HEK293 (cell line): ENCODE measurements around the gene DEK.

Experiments
- CTCF ChIA-PET: fragments of 350-600 bp; formaldehyde crosslinking; extraction: SDS; loops from one replicate; lab custom pipeline; 2021; ENCODE audit warnings: antibody characterized with exemption; lab: Yijun Ruan, JAX
- POLR2A ChIA-PET: fragments of 300-600 bp; formaldehyde crosslinking; extraction: SDS; loops from one replicate; lab custom pipeline; 2020; ENCODE audit warnings: antibody characterized with exemption, inconsistent platforms; lab: Yijun Ruan, JAX
- H3K27ac ChIP-seq: fragments of 200-500 bp; sonication (Bioruptor generic); 2 replicates; pipeline ENCODE4 v1.5.1; 2014; ENCODE audit warnings: low read depth, low read length, control low read depth, inconsistent platforms; ENCODE audit errors: extremely low read depth
- H3K36me3 ChIP-seq, 2 experiments: fragments of 200-500 bp in 1 of 2; sonication (Bioruptor generic) in 1 of 2; 1 replicate in 1 of 2; 2 replicates in 1 of 2; pipeline ENCODE4 v1.5.1; 2014 to 2017; ENCODE audit warnings: inconsistent platforms in 2 of 2, low read length in 2 of 2; ENCODE audit not compliant: control insufficient read depth in 2 of 2, insufficient read depth in 1 of 2
- H3K4me1 ChIP-seq: fragments of 200-500 bp; sonication (Bioruptor generic); 2 replicates; pipeline ENCODE4 v1.5.1; 2014; ENCODE audit warnings: mild to moderate bottlenecking, low read length, inconsistent platforms; ENCODE audit not compliant: control insufficient read depth, insufficient read depth
- H3K4me3 ChIP-seq: 2 replicates; pipeline ENCODE4 v1.5.1; 2011; ENCODE audit warnings: low read depth, mild to moderate bottlenecking, control low read depth, low read length, moderate library complexity
- H3K9me3 ChIP-seq: fragments of 200-500 bp; sonication (Bioruptor generic); 2 replicates; pipeline ENCODE4 v1.5.1; 2014; ENCODE audit warnings: low read depth, low read length, inconsistent platforms; ENCODE audit not compliant: control insufficient read depth, insufficient read depth
- SP2 ChIP-seq: fragments of 450-650 bp; formaldehyde crosslinking; IDR thresholded peaks from 2 replicates; pipeline ENCODE4 v1.5.1; 2016; ENCODE audit warnings: missing biosample characterization, missing genetic modification characterization
- YY1 ChIP-seq: fragments of 450-650 bp; formaldehyde crosslinking; IDR thresholded peaks from 2 replicates; pipeline ENCODE4 v1.5.1; 2018; ENCODE audit warnings: missing biosample characterization, missing genetic modification characterization
- ZBTB21 ChIP-seq: fragments of 450-650 bp; formaldehyde crosslinking; IDR thresholded peaks from 2 replicates; pipeline ENCODE4 v1.5.1; 2017; ENCODE audit warnings: missing biosample characterization, missing genetic modification characterization
- ZFHX2 ChIP-seq: fragments of 450-650 bp; formaldehyde crosslinking; conservative IDR thresholded peaks from 2 replicates; pipeline ENCODE4 v1.5.1; 2016; ENCODE audit warnings: missing biosample characterization, missing genetic modification characterization
- ZNF521 ChIP-seq: fragments of 450-650 bp; formaldehyde crosslinking; IDR thresholded peaks from 2 replicates; pipeline ENCODE4 v1.5.1; 2017; ENCODE audit warnings: missing biosample characterization, mild to moderate bottlenecking, missing genetic modification characterization
- ZNF658 ChIP-seq: fragments of 450-650 bp; formaldehyde crosslinking; IDR thresholded peaks from 2 replicates; pipeline ENCODE4; 2016; ENCODE audit warnings: missing biosample characterization, missing genetic modification characterization
- ZNF664 ChIP-seq: fragments of 450-650 bp; formaldehyde crosslinking; IDR thresholded peaks from 2 replicates; pipeline ENCODE4 v1.5.1; 2016; ENCODE audit warnings: missing biosample characterization, missing genetic modification characterization
- ZNF776 ChIP-seq: fragments of 450-650 bp; formaldehyde crosslinking; IDR thresholded peaks from 2 replicates; pipeline ENCODE4 v1.5.0; 2017; ENCODE audit warnings: missing biosample characterization, missing genetic modification characterization, borderline replicate concordance
- ZSCAN16 ChIP-seq: fragments of 450-650 bp; formaldehyde crosslinking; IDR thresholded peaks from 2 replicates; pipeline ENCODE4 v1.5.1; 2016; ENCODE audit warnings: missing biosample characterization, missing genetic modification characterization
- ZSCAN23 ChIP-seq: fragments of 450-650 bp; formaldehyde crosslinking; IDR thresholded peaks from 2 replicates; pipeline ENCODE4 v1.5.1; 2016; ENCODE audit warnings: missing biosample characterization, missing genetic modification characterization
- TF ChIP-seq, protein P1 (sequence below): fragments of 450-650 bp; formaldehyde crosslinking; IDR thresholded peaks from 2 replicates; pipeline ENCODE4 v1.5.1; 2016; ENCODE audit warnings: missing biosample characterization, missing genetic modification characterization
- TF ChIP-seq, protein P2 (sequence below): fragments of 450-650 bp; formaldehyde crosslinking; IDR thresholded peaks from 2 replicates; pipeline ENCODE4 v1.5.1; 2017; ENCODE audit warnings: missing biosample characterization, missing genetic modification characterization
- TF ChIP-seq, protein P3 (sequence below): fragments of 450-650 bp; formaldehyde crosslinking; IDR thresholded peaks from 2 replicates; pipeline ENCODE4 v1.5.1; 2016; ENCODE audit warnings: missing biosample characterization, missing genetic modification characterization

Gene DEK

DNA sequence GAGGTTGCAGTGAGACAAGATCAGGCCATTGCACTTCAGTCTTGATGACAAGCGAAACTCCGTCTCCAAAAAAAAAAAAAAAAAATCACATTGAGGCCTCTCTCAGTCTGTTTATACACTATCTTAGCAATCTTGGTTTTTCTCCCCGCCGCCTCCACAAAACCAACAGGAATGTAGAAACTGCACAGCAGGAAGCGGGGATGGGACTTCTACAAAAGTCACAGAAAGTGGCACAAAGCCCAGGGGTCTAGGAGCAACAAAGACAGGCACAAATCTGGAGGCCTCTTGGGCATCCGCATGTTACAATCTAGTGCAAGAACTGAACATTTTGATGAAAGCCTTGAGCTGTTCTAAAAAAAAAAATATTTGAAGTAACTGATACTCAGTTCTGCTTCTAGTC, 60.5 kb downstream of the DEK start:
- CTCF ChIA-PET = interaction anchor here (0.6 kb wide), 2 partner anchors 210 to 1036 kb away, joined by 3 to 4 read pairs; no protein-coding TSS in a partner anchor
- peak; percentile 20; the same call in 1 of the 2 replicates for TF ChIP-seq ZFHX2 (tag by site-specific recombination)
- no peak for TF ChIP-seq ZSCAN23 (tag by site-specific recombination)
- Histone ChIP-seq H3K9me3 (no peaks in the 10 kb centered on the region), H3K27ac (no peak overlapping the region), H3K4me1 (no peaks in the 10 kb centered on the region), H3K4me3 (no peak overlapping the region), H3K36me3 (peaks cover 5 to 15% of the 10 kb centered on the region in 2 experiments; a peak in 2 of 3 replicates)
- POLR2A ChIA-PET = no interaction called here

DNA sequence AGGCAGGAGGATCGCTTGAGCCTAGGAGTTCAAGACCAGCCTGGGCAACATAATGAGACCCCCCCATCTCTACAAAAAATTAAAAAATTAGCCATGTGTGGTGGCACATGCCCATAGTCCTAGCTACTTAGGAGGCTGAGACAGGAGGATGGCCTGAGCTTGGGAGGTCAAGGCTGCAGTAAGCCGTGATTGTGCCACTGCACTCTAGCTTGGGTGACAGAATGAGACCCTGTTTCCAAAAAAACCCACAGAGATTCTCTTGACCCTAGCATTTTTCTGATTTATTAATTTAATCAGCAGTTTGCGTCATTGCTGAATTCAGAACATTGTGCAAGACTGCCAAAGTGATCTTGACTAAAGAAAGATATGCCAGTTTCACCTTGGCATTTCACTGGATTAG, 72.3 kb downstream of the DEK start:
- TF ChIP-seq ZNF521 (tag by site-specific recombination) (no peak), ZNF664 (peak; percentile 17; the same call in 1 of the 2 replicates)
- no peak overlapping the region for H3K4me3 ChIP-seq
- CTCF ChIA-PET = no interaction called here
- H3K36me3 ChIP-seq = peaks cover 0 to 11% of the 10 kb centered on the region in 2 experiments; a peak in 2 of 3 replicates
- H3K4me1 ChIP-seq = no peaks in the 10 kb centered on the region
- POLR2A ChIA-PET = no interaction called here
- no peaks in the 10 kb centered on the region for H3K9me3 ChIP-seq
- no peak overlapping the region for H3K27ac ChIP-seq

DNA sequence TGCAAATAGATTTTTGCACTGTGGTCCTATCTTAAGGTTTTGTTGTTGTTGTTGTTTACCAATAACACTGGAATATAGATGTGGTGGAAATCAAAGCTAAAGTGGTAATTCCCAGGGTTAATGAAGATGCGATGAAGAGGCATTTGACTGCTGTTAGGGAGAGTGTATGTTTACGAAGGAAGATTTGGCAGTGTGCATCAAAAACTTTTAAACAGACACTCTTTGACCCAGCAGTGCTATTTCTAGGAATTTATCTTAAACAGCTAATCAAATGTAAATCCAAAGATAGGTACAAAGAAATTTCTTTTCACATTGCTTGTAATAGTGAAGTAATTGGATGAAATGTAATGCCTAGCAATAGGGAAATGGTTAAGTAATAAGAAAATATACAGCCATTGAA, 75.1 kb downstream of the DEK start:
- Histone ChIP-seq H3K9me3 (no peaks in the 10 kb centered on the region), H3K27ac (no peak overlapping the region), H3K4me3 (no peak overlapping the region), H3K4me1 (peaks cover 4% of the 10 kb centered on the region; the same call in 1 of the 2 replicates), H3K36me3 (peaks cover 0 to 7% of the 10 kb centered on the region in 2 experiments; a peak in 2 of 3 replicates)
- ChIA-PET POLR2A (interaction anchor here (0.6 kb wide), 1 partner anchor 113 kb away, joined by 3 read pairs; no protein-coding TSS in a partner anchor), CTCF (interaction anchor here (0.6 kb wide), 1 partner anchor 667 kb away, joined by 5 read pairs; no protein-coding TSS in a partner anchor)
- TF ChIP-seq ZSCAN16 (tag by site-specific recombination) = no peak
- TF ChIP-seq, protein P1, sequence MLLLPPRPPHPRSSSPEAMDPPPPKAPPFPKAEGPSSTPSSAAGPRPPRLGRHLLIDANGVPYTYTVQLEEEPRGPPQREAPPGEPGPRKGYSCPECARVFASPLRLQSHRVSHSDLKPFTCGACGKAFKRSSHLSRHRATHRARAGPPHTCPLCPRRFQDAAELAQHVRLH (tag by site-specific recombination) = no peak
- no peak for TF ChIP-seq ZBTB21 (tag by site-specific recombination)
- TF ChIP-seq, protein P2, sequence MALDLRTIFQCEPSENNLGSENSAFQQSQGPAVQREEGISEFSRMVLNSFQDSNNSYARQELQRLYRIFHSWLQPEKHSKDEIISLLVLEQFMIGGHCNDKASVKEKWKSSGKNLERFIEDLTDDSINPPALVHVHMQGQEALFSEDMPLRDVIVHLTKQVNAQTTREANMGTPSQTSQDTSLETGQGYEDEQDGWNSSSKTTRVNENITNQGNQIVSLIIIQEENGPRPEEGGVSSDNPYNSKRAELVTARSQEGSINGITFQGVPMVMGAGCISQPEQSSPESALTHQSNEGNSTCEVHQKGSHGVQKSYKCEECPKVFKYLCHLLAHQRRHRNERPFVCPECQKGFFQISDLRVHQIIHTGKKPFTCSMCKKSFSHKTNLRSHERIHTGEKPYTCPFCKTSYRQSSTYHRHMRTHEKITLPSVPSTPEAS (tag by site-specific recombination) = no peak
- TF ChIP-seq SP2 = no peak

DNA sequence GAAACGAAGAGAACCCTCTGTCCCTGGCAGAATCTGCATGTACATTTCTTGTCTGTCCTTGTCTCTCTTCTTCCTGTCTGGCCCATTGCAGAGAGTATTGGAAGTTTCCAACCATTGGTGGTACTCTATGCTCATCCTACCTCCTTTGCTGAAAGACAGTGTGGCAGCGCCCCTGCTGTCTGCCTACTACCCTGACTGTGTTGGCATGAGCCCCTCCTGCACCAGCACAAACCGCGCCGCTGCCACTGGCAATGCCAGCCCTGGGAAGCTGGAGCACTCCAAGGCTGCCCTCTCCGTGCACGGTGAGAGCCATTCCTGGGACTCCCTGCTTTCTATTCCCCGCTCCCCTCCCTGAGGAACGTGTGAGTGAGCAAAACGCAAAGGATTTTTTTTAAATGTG, 76.6 kb downstream of the DEK start:
- peaks cover 0 to 7% of the 10 kb centered on the region in 2 experiments; a peak in 2 of 3 replicates for H3K36me3 ChIP-seq
- CTCF ChIA-PET = no interaction called here
- H3K4me3 ChIP-seq = no peak overlapping the region
- POLR2A ChIA-PET = no interaction called here
- no peak for TF ChIP-seq ZNF658 (tag by site-specific recombination)
- no peak for TF ChIP-seq ZNF776 (tag by site-specific recombination)
- TF ChIP-seq, protein P3, sequence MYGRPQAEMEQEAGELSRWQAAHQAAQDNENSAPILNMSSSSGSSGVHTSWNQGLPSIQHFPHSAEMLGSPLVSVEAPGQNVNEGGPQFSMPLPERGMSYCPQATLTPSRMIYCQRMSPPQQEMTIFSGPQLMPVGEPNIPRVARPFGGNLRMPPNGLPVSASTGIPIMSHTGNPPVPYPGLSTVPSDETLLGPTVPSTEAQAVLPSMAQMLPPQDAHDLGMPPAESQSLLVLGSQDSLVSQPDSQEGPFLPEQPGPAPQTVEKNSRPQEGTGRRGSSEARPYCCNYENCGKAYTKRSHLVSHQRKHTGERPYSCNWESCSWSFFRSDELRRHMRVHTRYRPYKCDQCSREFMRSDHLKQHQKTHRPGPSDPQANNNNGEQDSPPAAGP (tag by site-specific recombination) = no peak
- no peak for TF ChIP-seq YY1 (tag by site-specific recombination)
- H3K9me3 ChIP-seq = no peaks in the 10 kb centered on the region
- H3K4me1 ChIP-seq = peaks cover 4% of the 10 kb centered on the region; the same call in 1 of the 2 replicates
- H3K27ac ChIP-seq = no peak overlapping the region
